Endothelial cell of umbilical vein (primary cell): ENCODE results near the gene BLOC1S3. TPM values are rescaled to one million over a fixed set of nuclear protein-coding genes. Genes with fewer than 3 reads are reported as not detected.

Source experiments
- BruUV-seq: library from RNA; stranded (reverse); fragments of 400-500 nt; replicated peaks from 2 replicates; lab custom pipeline; 2021; lab: Mats Ljungman, UMichigan
- CTCF ChIA-PET: fragments of 300-600, 350-600 bp; sonication (Branson Sonifier 250); formaldehyde crosslinking; loops from one replicate; lab custom pipeline; 2021; ENCODE audit warnings: antibody characterized with exemption, inconsistent platforms; lab: Charles Lee
- POLR2A ChIA-PET: fragments of 300-600, 350-600 bp; sonication (Branson Sonifier 250); formaldehyde crosslinking; loops from one replicate; lab custom pipeline; 2021; ENCODE audit warnings: antibody characterized with exemption, inconsistent platforms; lab: Charles Lee
- DNase-seq: peaks from one replicate; pipeline ENCODE4 v3.0.0-alpha.2; 2011; ENCODE audit warnings: low read depth, low spot score
- FAIRE-seq: peaks from 2 replicates; lab custom pipeline; 2011; peaks lifted over from hg19 to GRCh38; lab: Jason Lieb, UNC
- H2AFZ ChIP-seq: 2 replicates; pipeline ENCODE4 v1.6.0; 2012; ENCODE audit warnings: low read depth, low read length, control low read depth, inconsistent platforms
- H3K27ac ChIP-seq: 2 replicates; pipeline ENCODE4 v1.5.1; 2011; ENCODE audit warnings: low read depth, mild to moderate bottlenecking, control low read depth, low read length, moderate library complexity; ENCODE audit not compliant: insufficient read depth
- H3K27me3 ChIP-seq, 2 experiments: 2 replicates each; pipeline versions ENCODE4 v1.6.0 to v1.6.1; 2011; ENCODE audit warnings: low read length in 2 of 2, mixed read lengths in 1 of 2; ENCODE audit not compliant: control insufficient read depth in 2 of 2, insufficient read depth in 2 of 2
- H3K36me3 ChIP-seq, 2 experiments: 2 replicates in 1 of 2; 3 replicates in 1 of 2; pipeline ENCODE4 v1.5.1; 2011; ENCODE audit warnings: low read length in 2 of 2, mild to moderate bottlenecking in 1 of 2, moderate library complexity in 1 of 2; ENCODE audit not compliant: control insufficient read depth in 2 of 2, insufficient read depth in 2 of 2; ENCODE audit errors: extremely low read depth in 1 of 2
- H3K4me1 ChIP-seq: 3 replicates; pipeline ENCODE4 v1.5.1; 2011; ENCODE audit warnings: mild to moderate bottlenecking, low read length; ENCODE audit not compliant: control insufficient read depth, insufficient read depth; ENCODE audit errors: extremely low read depth
- H3K4me2 ChIP-seq: 2 replicates; pipeline ENCODE4 v1.6.1; 2011; ENCODE audit warnings: low read length, control low read depth, mixed read lengths; ENCODE audit not compliant: insufficient read depth
- H3K4me3 ChIP-seq, 3 experiments: fragments of 200-600 bp in 1 of 3; sonication (generic), shearing (Covaris generic) in 1 of 3; replicated peaks in 1 of 3; 2 replicates each; pipeline ENCODE4 v1.5.1; 2011 to 2016; ENCODE audit warnings: control low read depth in 3 of 3, low read length in 3 of 3, mild to moderate bottlenecking in 2 of 3, inconsistent platforms in 1 of 3, low read depth in 1 of 3, moderate library complexity in 1 of 3; ENCODE audit not compliant: insufficient read depth in 1 of 3
- H3K79me2 ChIP-seq: 2 replicates; pipeline ENCODE4 v1.6.0; 2012; ENCODE audit warnings: low read length, inconsistent platforms; ENCODE audit not compliant: control insufficient read depth, insufficient read depth
- H3K9ac ChIP-seq: replicated peaks from 2 replicates; pipeline ENCODE3; 2011; ENCODE audit warnings: low read length, control low read depth; ENCODE audit not compliant: insufficient read depth; ENCODE audit errors: extremely low read depth
- H3K9me1 ChIP-seq: replicated peaks from 3 replicates; pipeline ENCODE4 v1.6.0; 2011; ENCODE audit warnings: mild to moderate bottlenecking, low read length; ENCODE audit not compliant: control insufficient read depth, insufficient read depth; ENCODE audit errors: extremely low read depth
- H3K9me3 ChIP-seq: replicated peaks from 2 replicates; pipeline ENCODE4 v1.5.1; 2012; ENCODE audit warnings: low read length, inconsistent platforms; ENCODE audit not compliant: control insufficient read depth, insufficient read depth
- H4K20me1 ChIP-seq: replicated peaks from 2 replicates; pipeline ENCODE3; 2011; ENCODE audit warnings: mild to moderate bottlenecking, low read length; ENCODE audit not compliant: control insufficient read depth, insufficient read depth; ENCODE audit errors: extremely low read depth
- EZH2 ChIP-seq: IDR thresholded peaks from 2 replicates; pipeline ENCODE4 v1.6.1; 2012; ENCODE audit warnings: borderline replicate concordance, low read depth, mild to moderate bottlenecking, moderate library complexity, low read length, inconsistent platforms; ENCODE audit not compliant: severe bottlenecking
- FOS ChIP-seq: IDR thresholded peaks from 2 replicates; pipeline ENCODE4 v1.6.1; 2011; ENCODE audit warnings: mild to moderate bottlenecking, low read length, moderate library complexity, borderline replicate concordance; ENCODE audit not compliant: insufficient read depth
- GATA2 ChIP-seq: IDR thresholded peaks from 2 replicates; pipeline ENCODE4 v1.7.0; 2011; ENCODE audit warnings: low read depth, mild to moderate bottlenecking, moderate library complexity, mixed read lengths, low read length; ENCODE audit not compliant: insufficient read length, insufficient read depth
- JUN ChIP-seq: IDR thresholded peaks from 2 replicates; pipeline ENCODE4 v1.6.1; 2011; ENCODE audit warnings: borderline replicate concordance, low read depth; ENCODE audit not compliant: insufficient read length, insufficient read depth
- MYC ChIP-seq: IDR thresholded peaks from one replicate; pipeline ENCODE4 v1.6.1; 2011; ENCODE audit warnings: mild to moderate bottlenecking, low read depth, low read length
- POLR2A ChIP-seq: IDR thresholded peaks from 2 replicates; pipeline ENCODE4 v1.6.1; 2012; ENCODE audit warnings: low read depth, mild to moderate bottlenecking, control low read depth, low read length
- POLR2AphosphoS5 ChIP-seq: IDR thresholded peaks from 2 replicates; pipeline ENCODE4 v1.6.1; 2012; ENCODE audit warnings: low read depth, mild to moderate bottlenecking, control low read depth, low read length, moderate library complexity; ENCODE audit not compliant: insufficient read depth
- dilution Hi-C: fragments of 300-500 bp; cut with MboI; formaldehyde crosslinking; loops from one replicate; pipeline ENCODE4 v1.15.0; 2019; ENCODE audit warnings: low sequenced_read_pairs; ENCODE audit not compliant: extremely low pct_ligation_motif_present
- intact Hi-C: fragments of 100-400 bp; cut with micrococcal nuclease; formaldehyde crosslinking; loops from one replicate; pipeline ENCODE4 v1.10.0; 2022
- polyA plus RNA-seq, 4 experiments: library from polyadenylated mRNA; depleted of rRNA in 3 of 4; stranded (reverse) in 3 of 4; unstranded in 1 of 4; fragments of >200 nt; gene quantifications; 2 replicates each; pipeline versions ENCODE4 v1.2.1 to v1.2.3, GENCODE V29; 2011 to 2012; ENCODE audit warnings: missing spikeins in 1 of 4
- total RNA-seq: library from RNA; stranded (reverse); gene quantifications from 2 replicates; pipeline ENCODE4 v1.2.3, GENCODE V29; 2021
- TF ChIP-seq, protein P1 (sequence below): IDR thresholded peaks from 2 replicates; pipeline ENCODE4 v1.6.1; 2011; ENCODE audit not compliant: insufficient read depth, insufficient read length
- TF ChIP-seq, protein P2 (sequence below), 2 donors: IDR thresholded peaks; 1 replicate in 1 of 2; 2 replicates in 1 of 2; pipeline ENCODE4 v1.5.1; 2011; ENCODE audit warnings: low read length in 2 of 2, mild to moderate bottlenecking in 2 of 2, moderate library complexity in 2 of 2, control low read depth in 1 of 2, inconsistent platforms in 1 of 2, low read depth in 1 of 2; ENCODE audit not compliant: insufficient read depth in 1 of 2; ENCODE audit errors: extremely low read depth in 1 of 2

The BLOC1S3 gene
- total and polyA plus RNA-seq, 2 donors (not counting 3 experiments of a cell fraction or from before 2014, with no cell fraction given): 13.6 to 17.4 TPM

DNA sequence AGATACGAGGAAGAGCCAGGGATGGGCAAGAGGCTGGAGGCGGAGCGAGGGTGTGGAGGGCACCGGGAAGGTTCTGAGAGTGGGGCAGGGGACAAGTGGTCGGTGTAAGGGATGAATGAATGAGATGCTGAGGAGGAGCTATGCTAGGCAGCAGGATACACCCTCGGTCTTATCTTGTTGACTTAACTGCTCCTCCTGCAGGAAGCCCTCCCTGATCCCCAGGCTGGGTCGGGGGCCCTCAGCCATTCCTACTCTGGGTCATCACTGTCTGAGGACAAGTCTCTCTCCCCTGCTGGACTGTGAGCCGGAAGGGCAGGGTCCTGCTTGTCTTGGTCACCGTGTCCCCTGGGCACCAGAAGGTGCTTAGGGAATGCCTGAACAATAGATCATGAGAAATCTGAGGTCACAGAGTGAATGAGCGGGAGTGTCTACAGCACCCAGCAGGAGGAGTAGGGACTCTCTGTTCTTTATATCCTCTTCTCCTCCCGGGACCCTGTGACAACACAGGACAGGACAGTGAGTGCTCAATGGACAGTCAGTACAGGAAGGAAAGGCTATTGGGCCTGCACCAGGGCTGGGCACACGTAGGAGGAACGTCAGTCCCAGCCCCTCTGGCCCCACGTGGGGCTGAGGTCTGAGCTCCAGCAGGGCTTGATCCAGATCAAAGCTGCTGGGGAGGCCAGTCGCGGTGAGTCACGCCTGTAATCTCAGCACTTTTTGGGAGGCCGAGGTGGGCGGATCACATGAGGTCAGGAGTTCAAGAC lies 24.3 kb upstream of the BLOC1S3 start:
- peak overlapping the region; percentile 67 for H2AFZ ChIP-seq
- H3K79me2 ChIP-seq: no peaks in the 10 kb centered on the region
- H3K4me3 ChIP-seq: no peak overlapping the region
- no peaks in the 10 kb centered on the region for H4K20me1 ChIP-seq
- no peak for TF ChIP-seq FOS
- TF ChIP-seq GATA2: no peak
- TF ChIP-seq, protein P1, sequence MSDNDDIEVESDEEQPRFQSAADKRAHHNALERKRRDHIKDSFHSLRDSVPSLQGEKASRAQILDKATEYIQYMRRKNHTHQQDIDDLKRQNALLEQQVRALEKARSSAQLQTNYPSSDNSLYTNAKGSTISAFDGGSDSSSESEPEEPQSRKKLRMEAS: no peak
- TF ChIP-seq, protein P2, sequence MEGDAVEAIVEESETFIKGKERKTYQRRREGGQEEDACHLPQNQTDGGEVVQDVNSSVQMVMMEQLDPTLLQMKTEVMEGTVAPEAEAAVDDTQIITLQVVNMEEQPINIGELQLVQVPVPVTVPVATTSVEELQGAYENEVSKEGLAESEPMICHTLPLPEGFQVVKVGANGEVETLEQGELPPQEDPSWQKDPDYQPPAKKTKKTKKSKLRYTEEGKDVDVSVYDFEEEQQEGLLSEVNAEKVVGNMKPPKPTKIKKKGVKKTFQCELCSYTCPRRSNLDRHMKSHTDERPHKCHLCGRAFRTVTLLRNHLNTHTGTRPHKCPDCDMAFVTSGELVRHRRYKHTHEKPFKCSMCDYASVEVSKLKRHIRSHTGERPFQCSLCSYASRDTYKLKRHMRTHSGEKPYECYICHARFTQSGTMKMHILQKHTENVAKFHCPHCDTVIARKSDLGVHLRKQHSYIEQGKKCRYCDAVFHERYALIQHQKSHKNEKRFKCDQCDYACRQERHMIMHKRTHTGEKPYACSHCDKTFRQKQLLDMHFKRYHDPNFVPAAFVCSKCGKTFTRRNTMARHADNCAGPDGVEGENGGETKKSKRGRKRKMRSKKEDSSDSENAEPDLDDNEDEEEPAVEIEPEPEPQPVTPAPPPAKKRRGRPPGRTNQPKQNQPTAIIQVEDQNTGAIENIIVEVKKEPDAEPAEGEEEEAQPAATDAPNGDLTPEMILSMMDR (IDR thresholded peaks at IDR 0.05; ENCODE audit: extremely low read depth in 1 of 2, insufficient read depth in 1 of 2, low read depth in 1 of 2, low read length in 2 of 2): no peak
- TF ChIP-seq POLR2A: no peak
- no peak for TF ChIP-seq EZH2
- TF ChIP-seq MYC: no peak
- TF ChIP-seq JUN: no peak
- no peak for TF ChIP-seq POLR2AphosphoS5
- H3K4me1 ChIP-seq: peaks cover 21% of the 10 kb centered on the region
- no peaks in the 10 kb centered on the region for H3K9me3 ChIP-seq
- H3K27ac ChIP-seq: no peak overlapping the region
- H3K4me2 ChIP-seq: peak overlapping the region; percentile 15
- no peaks in the 10 kb centered on the region for H3K36me3 ChIP-seq
- H3K27me3 ChIP-seq: peaks cover 6 to 15% of the 10 kb centered on the region in 2 experiments
- FAIRE-seq (peak; percentile 18), DNase-seq (peak; percentile 13)
- BruUV-seq: no TSS peak
- ChIA-PET POLR2A (no interaction called here), CTCF (interaction anchor here (1.0 to 1.8 kb wide), 6 partner anchors 8 to 184 kb away, joined by 3 to 8 read pairs (median 4); partner anchors contain the start of genes BLOC1S3 and TRAPPC6A)
- dilution Hi-C loops (no loop called here), intact Hi-C loops (no loop called here)
- H3K9me1 ChIP-seq: no peaks in the 10 kb centered on the region
- no peak overlapping the region for H3K9ac ChIP-seq
